ENCODE data around the gene PRPF40B.

GRCh38 chr12:49615725-49616124 is 7.6 kb upstream of the PRPF40B start:
- no peak for TF ChIP-seq POLR2AphosphoS5 (IDR thresholded peaks at IDR 0.05; ENCODE audit: low read depth, low read length)
- no peak for TF ChIP-seq POLR2A (IDR thresholded peaks at IDR 0.05; ENCODE audit: low read depth, low read length)
- TF ChIP-seq POU2F2 (IDR thresholded peaks at IDR 0.05; ENCODE audit: low read depth, low read length): no peak
- no peak for TF ChIP-seq SPI1 (IDR thresholded peaks at IDR 0.05; ENCODE audit: low read depth, low read length)

All from GM12891 (cell line).